Measurements from ENCODE around the gene RBM38. TPM values are rescaled to one million over a fixed set of nuclear protein-coding genes. Genes with fewer than 3 reads are reported as not detected.

RBM38 gene
- total and polyA plus RNA-seq, 2 of the 13 experiments (the other 11 are each of a cell fraction or from before 2014, with no cell fraction given) = 24.2 to 34.2 TPM

DNA sequence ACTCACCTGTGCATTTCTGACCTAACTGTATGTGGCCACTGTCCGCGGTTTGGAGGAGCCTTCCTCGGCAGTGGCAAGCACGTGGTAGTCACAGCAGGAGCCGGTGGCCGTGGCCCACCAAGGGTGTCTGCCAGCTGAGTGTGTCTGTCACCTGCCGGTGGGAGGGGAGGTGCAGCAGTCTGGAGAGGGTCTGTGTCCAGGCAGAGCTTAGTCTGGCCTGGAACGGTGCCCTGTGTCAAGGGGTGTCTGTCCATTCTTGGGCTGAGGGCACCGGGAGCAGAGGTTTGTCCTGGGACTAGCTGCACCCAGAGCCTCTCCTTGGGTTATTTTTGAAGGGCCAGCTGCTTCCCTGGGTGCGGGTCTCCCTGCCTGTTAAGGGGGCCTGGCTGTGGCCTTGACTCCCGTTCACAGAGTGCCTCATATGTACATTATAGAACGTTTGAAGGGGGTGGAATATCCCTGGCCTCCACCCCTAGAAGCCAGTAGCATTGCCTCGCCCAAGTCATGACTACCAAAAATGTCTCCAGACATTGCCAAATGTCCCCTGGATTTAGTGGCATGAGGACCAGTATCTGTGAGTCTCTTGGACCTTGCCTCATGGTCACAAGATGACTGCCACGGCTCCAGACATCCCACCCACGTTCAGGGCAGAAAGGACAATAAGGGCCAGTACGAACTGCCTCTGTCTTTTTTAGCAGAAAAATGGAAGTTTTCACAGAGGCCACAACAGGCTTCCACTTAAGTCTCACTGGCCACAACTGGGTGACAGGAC, 5.2 kb downstream of the RBM38 start:
- DNase-seq (ENCODE audit: low spot score) = no peak
- H3K4me1 ChIP-seq (ENCODE audit: insufficient read depth, low read length) = peaks cover 15% of the 10 kb centered on the region
- H4K20me1 ChIP-seq (ENCODE audit: insufficient read depth, low read length) = no peaks in the 10 kb centered on the region; the same call in 1 of the 2 replicates
- WGBS (ENCODE audit: low lambda C conversion rate) = 96% methylated on average over 15 of the region's 16 CpGs
- CTCF ChIA-PET (ENCODE audit: low intra/inter-chr PET ratio, low total read pairs) = no interaction called here
- POLR2A ChIA-PET = no interaction called here
- in situ Hi-C loops (cut with HindIII; ENCODE audit: extremely low pct_ligation_motif_present, low pct_unique_long_range_greater_than_20kb) (loop anchor here (25.0 kb wide), 1 partner anchor 816 kb away; no protein-coding TSS in a partner anchor), intact Hi-C loops (cut with micrococcal nuclease; ENCODE audit: unreplicated experiment) (no loop called here)
- no peaks in the 10 kb centered on the region for H3K9me3 ChIP-seq (ENCODE audit: low read length)
- FAIRE-seq = no peak
- H3K36me3 ChIP-seq (replicated peaks in 1 of 2; ENCODE audit: control insufficient read depth in 1 of 2, insufficient read depth in 2 of 2, low read length in 2 of 2) = peaks cover 18 to 67% of the 10 kb centered on the region in 2 experiments
- no peak overlapping the region for H3K9ac ChIP-seq (ENCODE audit: insufficient read depth, low read depth, low read length)
- TF ChIP-seq ZKSCAN8 (CRISPR knock-in tag; IDR thresholded peaks at IDR 0.05; ENCODE audit: borderline replicate concordance) (no peak), ZNF335 (CRISPR knock-in tag; IDR thresholded peaks at IDR 0.05) (no peak), RARG (CRISPR knock-in tag; IDR thresholded peaks at IDR 0.05; ENCODE audit: low read depth) (no peak), ZMYM3 (CRISPR knock-in tag; IDR thresholded peaks at IDR 0.05) (0 out of 2 replicates have a peak, but pooled peaks have one; percentile 50), POLR2A (IDR thresholded peaks at IDR 0.05; ENCODE audit: insufficient read depth in 1 of 2, low read depth in 2 of 2, low read length in 2 of 2) (0 out of 4 replicates have a peak, but pooled peaks of 1 of the 2 experiments have one; percentile 7)
- H3K27ac ChIP-seq (ENCODE audit: extremely low read length, insufficient read depth, low read length) = no peak overlapping the region
- H3K27me3 ChIP-seq (ENCODE audit: control insufficient read depth in 1 of 2, insufficient read depth in 2 of 2, low read length in 2 of 2) = no peaks in the 10 kb centered on the region
- no peak for ATAC-seq
- H3K4me2 ChIP-seq (ENCODE audit: low read depth, low read length) = no peak overlapping the region
- H3K4me3 ChIP-seq (replicated peaks in 1 of 3; ENCODE audit: insufficient read depth in 1 of 3, low read depth in 2 of 3, low read length in 3 of 3) = no peak overlapping the region
- BruUV-seq (replicated peaks) = no TSS peak
- H3K79me2 ChIP-seq (ENCODE audit: insufficient read depth, low read length) = peaks cover 12% of the 10 kb centered on the region
- no peak overlapping the region for H2AFZ ChIP-seq (ENCODE audit: low read length)

DNA sequence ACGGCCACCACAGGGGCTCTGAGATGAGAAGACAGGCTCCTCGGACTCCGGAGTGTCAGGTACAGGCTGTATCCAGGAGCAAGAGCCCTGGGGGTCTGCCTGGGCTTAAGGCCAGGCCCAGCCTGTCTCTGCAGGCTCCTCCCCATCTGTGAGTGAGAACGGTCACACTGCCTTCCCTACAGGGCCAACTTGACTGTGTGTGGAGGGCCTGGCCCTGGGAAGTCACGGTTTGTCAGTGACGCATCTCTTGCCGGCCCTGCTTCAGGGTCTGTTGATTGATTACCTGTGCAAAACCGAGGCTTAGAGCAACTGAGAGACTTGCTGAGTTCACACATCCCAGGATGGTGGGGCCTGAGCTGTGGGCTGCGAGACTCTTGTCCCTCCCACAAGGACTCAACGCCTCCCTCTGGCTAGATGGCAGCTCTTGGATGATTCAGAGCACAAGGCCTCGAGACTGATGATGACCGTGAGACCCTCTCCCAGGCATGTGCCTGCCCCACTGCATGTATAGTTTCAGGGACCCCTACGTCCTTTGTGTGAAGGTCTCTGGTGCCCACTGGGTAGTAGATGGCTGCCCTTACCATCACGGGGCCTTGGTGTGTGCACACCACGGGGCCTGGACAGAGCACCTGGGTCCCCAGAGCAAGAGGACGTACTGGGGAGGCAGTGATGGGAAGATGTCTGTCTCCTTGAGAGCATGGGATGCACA, 5.9 kb downstream of the RBM38 start:
- no peak overlapping the region for H3K9ac ChIP-seq (ENCODE audit: insufficient read depth, low read depth, low read length)
- no peak overlapping the region for H2AFZ ChIP-seq (ENCODE audit: low read length)
- peaks cover 14% of the 10 kb centered on the region for H3K4me1 ChIP-seq (ENCODE audit: insufficient read depth, low read length)
- intact Hi-C loops (cut with micrococcal nuclease; ENCODE audit: unreplicated experiment) = no loop called here
- in situ Hi-C loops (cut with HindIII; ENCODE audit: extremely low pct_ligation_motif_present, low pct_unique_long_range_greater_than_20kb) = loop anchor here (25.0 kb wide), 1 partner anchor 815 kb away; no protein-coding TSS in a partner anchor
- no peak overlapping the region for H3K27ac ChIP-seq (ENCODE audit: extremely low read length, insufficient read depth, low read length)
- WGBS (ENCODE audit: low lambda C conversion rate) = 92% methylated on average over 16 of the region's 16 CpGs
- no peaks in the 10 kb centered on the region for H3K27me3 ChIP-seq (ENCODE audit: control insufficient read depth in 1 of 2, insufficient read depth in 2 of 2, low read length in 2 of 2)
- DNase-seq (ENCODE audit: low spot score) = no peak
- ChIA-PET POLR2A (no interaction called here), CTCF (ENCODE audit: low intra/inter-chr PET ratio, low total read pairs) (no interaction called here)
- TF ChIP-seq ZNF768 (CRISPR knock-in tag; IDR thresholded peaks at IDR 0.05) = 0 out of 2 replicates have a peak, but pooled peaks have one; percentile 20
- no peak for TF ChIP-seq PAF1 (CRISPR knock-in tag; IDR thresholded peaks at IDR 0.05)
- TF ChIP-seq NFIB (CRISPR knock-in tag; IDR thresholded peaks at IDR 0.05; ENCODE audit: borderline replicate concordance) = 0 out of 2 replicates have a peak, but pooled peaks have one; percentile 26
- TF ChIP-seq ZNF737 (CRISPR knock-in tag; IDR thresholded peaks at IDR 0.05; ENCODE audit: borderline replicate concordance) = 0 out of 2 replicates have a peak, but pooled peaks have one; percentile 38
- no peak for TF ChIP-seq ZNF780A (CRISPR knock-in tag; IDR thresholded peaks at IDR 0.05)
- no peaks in the 10 kb centered on the region; the same call in 1 of the 2 replicates for H4K20me1 ChIP-seq (ENCODE audit: insufficient read depth, low read length)
- no peak for ATAC-seq
- H3K9me3 ChIP-seq (ENCODE audit: low read length) = no peaks in the 10 kb centered on the region
- peaks cover 19 to 71% of the 10 kb centered on the region in 2 experiments for H3K36me3 ChIP-seq (replicated peaks in 1 of 2; ENCODE audit: control insufficient read depth in 1 of 2, insufficient read depth in 2 of 2, low read length in 2 of 2)
- FAIRE-seq = no peak
- H3K4me2 ChIP-seq (ENCODE audit: low read depth, low read length) = no peak overlapping the region
- peaks cover 10% of the 10 kb centered on the region for H3K79me2 ChIP-seq (ENCODE audit: insufficient read depth, low read length)
- no TSS peak for BruUV-seq (replicated peaks)
- H3K4me3 ChIP-seq (replicated peaks in 1 of 3; ENCODE audit: insufficient read depth in 1 of 3, low read depth in 2 of 3, low read length in 3 of 3) = no peak overlapping the region
